Endothelial cell of umbilical vein (primary cell): ENCODE results near the gene LDLRAD4.

ENCODE experiments used
- CTCF ChIP-seq, 2 donors: IDR thresholded peaks; 1 replicate in 1 of 2; 2 replicates in 1 of 2; pipeline ENCODE4 v1.5.1; 2011; ENCODE audit warnings: low read length in 2 of 2, mild to moderate bottlenecking in 2 of 2, moderate library complexity in 2 of 2, control low read depth in 1 of 2, inconsistent platforms in 1 of 2, low read depth in 1 of 2; ENCODE audit not compliant: insufficient read depth in 1 of 2; ENCODE audit errors: extremely low read depth in 1 of 2
- MAX ChIP-seq: IDR thresholded peaks from 2 replicates; pipeline ENCODE4 v1.6.1; 2011; ENCODE audit not compliant: insufficient read depth, insufficient read length
- MYC ChIP-seq: IDR thresholded peaks from one replicate; pipeline ENCODE4 v1.6.1; 2011; ENCODE audit warnings: mild to moderate bottlenecking, low read depth, low read length

GRCh38 chr18:13487237-13487636 is 268.7 kb downstream of the LDLRAD4 start:
- no peak for TF ChIP-seq MYC
- no peak for TF ChIP-seq CTCF (IDR thresholded peaks at IDR 0.05; ENCODE audit: extremely low read depth in 1 of 2, insufficient read depth in 1 of 2, low read depth in 1 of 2, low read length in 2 of 2)
- TF ChIP-seq MAX, result no peak
